GM21390 (cell line): ENCODE results near the gene CDH12.
"Not testable (repeated sequence)": the region's sequence is repeated elsewhere in the genome, so short reads cannot be mapped to it uniquely, and the experiment has no call there.

Experiments
- ATAC-seq: cut with Tn5 transposase; IDR thresholded peaks from one replicate; pipeline ENCODE4 v1.9.1; 2021; ENCODE audit not compliant: unreplicated experiment

CDH12 gene

GRCh38 chr5:22774214-22774613, 78.9 kb downstream of the CDH12 start:
- not testable (repeated sequence) for ATAC-seq

GRCh38 chr5:22764736-22765135, 88.4 kb downstream of the CDH12 start:
- ATAC-seq, result no peak

- no peak for ATAC-seq
These were observed 95.4 kb downstream of the CDH12 start for GRCh38 chr5:22757776-22758175.

GRCh38 chr5:22754155-22754554, 99.0 kb downstream of the CDH12 start:
- no peak for ATAC-seq

- no peak for ATAC-seq
These were observed 101.6 kb downstream of the CDH12 start for GRCh38 chr5:22751536-22751935.

- no peak for ATAC-seq
These were observed 116.6 kb downstream of the CDH12 start for GRCh38 chr5:22736443-22737003.

- ATAC-seq, result no peak
These were observed 118.2 kb downstream of the CDH12 start for GRCh38 chr5:22734907-22735306.

GRCh38 chr5:22728610-22729009, 124.5 kb downstream of the CDH12 start:
- ATAC-seq, result no peak

GRCh38 chr5:22722491-22722890, 130.7 kb downstream of the CDH12 start:
- ATAC-seq, result no peak

- no peak for ATAC-seq
These were observed 131.1 kb downstream of the CDH12 start for GRCh38 chr5:22722056-22722455.

- no peak for ATAC-seq
These were observed 133.3 kb downstream of the CDH12 start for GRCh38 chr5:22719842-22720241.

GRCh38 chr5:22710660-22711059, 142.5 kb downstream of the CDH12 start:
- ATAC-seq, result no peak

- no peak for ATAC-seq
These were observed 143.4 kb downstream of the CDH12 start for GRCh38 chr5:22709743-22710142.

- ATAC-seq, result no peak
These were observed 144.3 kb downstream of the CDH12 start for GRCh38 chr5:22708770-22709328.

GRCh38 chr5:22706901-22707300, 146.2 kb downstream of the CDH12 start:
- no peak for ATAC-seq

- ATAC-seq, result no peak
These were observed 153.8 kb downstream of the CDH12 start for GRCh38 chr5:22699319-22699718.

- ATAC-seq, result no peak
These were observed 160.0 kb downstream of the CDH12 start for GRCh38 chr5:22693121-22693520.

- ATAC-seq, result no peak
These were observed 170.1 kb downstream of the CDH12 start for GRCh38 chr5:22683050-22683449.

- no peak for ATAC-seq
These were observed 174.3 kb downstream of the CDH12 start for GRCh38 chr5:22678886-22679285.

- ATAC-seq, result no peak
These were observed 180.0 kb downstream of the CDH12 start for GRCh38 chr5:22673131-22673530.

- no peak for ATAC-seq
These were observed 183.8 kb downstream of the CDH12 start for GRCh38 chr5:22669345-22669744.

GRCh38 chr5:22665801-22666200, 187.3 kb downstream of the CDH12 start:
- ATAC-seq, result no peak

GRCh38 chr5:22663134-22663533, 190.0 kb downstream of the CDH12 start:
- ATAC-seq, result no peak
